ENCODE data around the gene PIGS.

PIGS gene

DNA sequence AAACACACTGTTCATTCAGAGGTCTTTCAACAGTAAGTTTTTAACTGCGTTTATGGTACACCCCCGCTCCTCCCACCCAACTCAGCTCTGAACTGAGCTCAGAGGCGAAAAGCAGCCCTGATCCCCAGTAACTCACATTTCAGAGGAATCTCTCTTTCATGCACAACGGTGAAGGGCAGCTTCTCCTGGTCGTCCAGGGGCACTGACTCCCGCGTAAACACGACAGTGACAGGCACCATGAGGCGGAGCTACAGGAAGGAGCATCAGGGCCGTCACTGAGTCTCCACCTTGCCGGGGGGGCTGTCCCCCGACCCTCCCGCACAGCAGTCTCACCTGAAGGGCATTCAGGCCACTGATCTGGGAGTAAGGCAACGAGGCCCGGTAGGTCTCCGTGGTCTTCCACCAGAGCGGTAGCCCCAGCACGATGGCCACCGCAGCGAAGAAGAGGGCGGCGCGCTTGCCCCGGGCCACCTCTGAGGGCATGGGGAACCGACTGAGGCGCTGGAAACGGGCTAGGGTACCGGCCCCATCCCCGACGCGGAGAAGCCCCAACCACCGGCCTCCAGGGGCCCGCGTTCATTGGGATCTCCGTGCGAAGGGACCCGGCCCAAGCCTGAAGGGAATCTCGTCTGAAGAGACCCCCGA, 486 bp downstream of the PIGS start:
- H3K4me3 ChIP-seq (ENCODE audit: low read depth, low read length), result peak overlapping the region; percentile 92
- no peaks in the 10 kb centered on the region for H3K27me3 ChIP-seq (ENCODE audit: insufficient read depth, low read length)
- H2AFZ ChIP-seq (ENCODE audit: low read length, unreplicated experiment), result peak overlapping the region; percentile 86
- H3K4me1 ChIP-seq (ENCODE audit: control insufficient read depth, insufficient read depth, low read length, unreplicated experiment), result peaks cover 23% of the 10 kb centered on the region
- no peak overlapping the region for H3K27ac ChIP-seq (ENCODE audit: low read depth, low read length)
- H3K79me2 ChIP-seq (ENCODE audit: control insufficient read depth, insufficient read depth, low read length, unreplicated experiment), result peaks cover 8% of the 10 kb centered on the region
- no peaks in the 10 kb centered on the region for H3K36me3 ChIP-seq (ENCODE audit: insufficient read depth, low read length)

DNA sequence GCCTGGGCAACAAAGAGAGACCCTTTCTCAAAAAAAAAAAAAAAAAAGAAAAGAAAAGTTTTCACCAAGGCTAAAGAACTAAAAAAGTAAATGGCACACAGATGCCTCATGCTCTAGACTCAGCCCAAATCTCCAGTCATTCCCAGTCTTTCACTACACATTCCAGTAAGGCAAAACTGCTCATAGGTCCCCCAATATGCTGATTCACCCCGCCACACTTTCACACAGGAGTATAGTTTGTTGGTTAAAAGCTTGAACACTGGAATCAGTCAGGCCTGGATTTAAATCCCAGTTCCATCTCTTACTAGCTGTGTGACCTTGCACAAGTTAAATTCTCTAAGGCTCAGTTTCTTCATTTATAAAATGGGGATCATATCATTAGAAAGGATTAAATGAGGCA, 1.9 kb downstream of the PIGS start:
- H3K36me3 ChIP-seq (ENCODE audit: insufficient read depth, low read length), result no peaks in the 10 kb centered on the region
- no peak overlapping the region for H2AFZ ChIP-seq (ENCODE audit: low read length, unreplicated experiment)
- peaks cover 8% of the 10 kb centered on the region for H3K79me2 ChIP-seq (ENCODE audit: control insufficient read depth, insufficient read depth, low read length, unreplicated experiment)
- peak overlapping the region; percentile 92; the same call in 1 of the 2 replicates for H3K4me3 ChIP-seq (ENCODE audit: low read depth, low read length)
- no peak overlapping the region for H3K27ac ChIP-seq (ENCODE audit: low read depth, low read length)
- H3K27me3 ChIP-seq (ENCODE audit: insufficient read depth, low read length), result no peaks in the 10 kb centered on the region
- peaks cover 23% of the 10 kb centered on the region for H3K4me1 ChIP-seq (ENCODE audit: control insufficient read depth, insufficient read depth, low read length, unreplicated experiment)

- Histone ChIP-seq H3K36me3 (ENCODE audit: insufficient read depth, low read length) (no peaks in the 10 kb centered on the region), H3K79me2 (ENCODE audit: control insufficient read depth, insufficient read depth, low read length, unreplicated experiment) (peaks cover 8% of the 10 kb centered on the region), H2AFZ (ENCODE audit: low read length, unreplicated experiment) (no peak overlapping the region), H3K4me3 (ENCODE audit: low read depth, low read length) (no peak overlapping the region), H3K27ac (ENCODE audit: low read depth, low read length) (no peak overlapping the region), H3K27me3 (ENCODE audit: insufficient read depth, low read length) (no peaks in the 10 kb centered on the region), H3K4me1 (ENCODE audit: control insufficient read depth, insufficient read depth, low read length, unreplicated experiment) (peaks cover 22% of the 10 kb centered on the region)
Measured at GRCh38 chr17:28567604-28568003, 3.7 kb downstream of the PIGS start.

GRCh38 chr17:28563475-28563874, 7.8 kb downstream of the PIGS start:
- Histone ChIP-seq H3K4me3 (ENCODE audit: low read depth, low read length) (no peak overlapping the region), H3K36me3 (ENCODE audit: insufficient read depth, low read length) (no peaks in the 10 kb centered on the region), H2AFZ (ENCODE audit: low read length, unreplicated experiment) (no peak overlapping the region), H3K27ac (ENCODE audit: low read depth, low read length) (no peak overlapping the region), H3K27me3 (ENCODE audit: insufficient read depth, low read length) (no peaks in the 10 kb centered on the region), H3K4me1 (ENCODE audit: control insufficient read depth, insufficient read depth, low read length, unreplicated experiment) (peaks cover 6% of the 10 kb centered on the region), H3K79me2 (ENCODE audit: control insufficient read depth, insufficient read depth, low read length, unreplicated experiment) (no peaks in the 10 kb centered on the region)

- Histone ChIP-seq H3K79me2 (ENCODE audit: control insufficient read depth, insufficient read depth, low read length, unreplicated experiment) (no peaks in the 10 kb centered on the region), H3K4me1 (ENCODE audit: control insufficient read depth, insufficient read depth, low read length, unreplicated experiment) (no peaks in the 10 kb centered on the region), H3K36me3 (ENCODE audit: insufficient read depth, low read length) (peaks cover 6% of the 10 kb centered on the region; the same call in 1 of the 2 replicates), H3K27me3 (ENCODE audit: insufficient read depth, low read length) (no peaks in the 10 kb centered on the region), H3K4me3 (ENCODE audit: low read depth, low read length) (no peak overlapping the region), H3K27ac (ENCODE audit: low read depth, low read length) (no peak overlapping the region), H2AFZ (ENCODE audit: low read length, unreplicated experiment) (no peak overlapping the region)
Measured at GRCh38 chr17:28555022-28555421, 16.3 kb downstream of the PIGS start.

GRCh38 chr17:28554565-28554964, 16.8 kb downstream of the PIGS start:
- H2AFZ ChIP-seq (ENCODE audit: low read length, unreplicated experiment), result no peak overlapping the region
- H3K27ac ChIP-seq (ENCODE audit: low read depth, low read length), result no peak overlapping the region
- no peak overlapping the region for H3K4me3 ChIP-seq (ENCODE audit: low read depth, low read length)
- H3K79me2 ChIP-seq (ENCODE audit: control insufficient read depth, insufficient read depth, low read length, unreplicated experiment), result no peaks in the 10 kb centered on the region
- no peaks in the 10 kb centered on the region for H3K27me3 ChIP-seq (ENCODE audit: insufficient read depth, low read length)
- H3K4me1 ChIP-seq (ENCODE audit: control insufficient read depth, insufficient read depth, low read length, unreplicated experiment), result no peaks in the 10 kb centered on the region
- peaks cover 6% of the 10 kb centered on the region; the same call in 1 of the 2 replicates for H3K36me3 ChIP-seq (ENCODE audit: insufficient read depth, low read length)

- Histone ChIP-seq H3K36me3 (ENCODE audit: insufficient read depth, low read length) (peaks cover 6% of the 10 kb centered on the region; the same call in 1 of the 2 replicates), H3K4me1 (ENCODE audit: control insufficient read depth, insufficient read depth, low read length, unreplicated experiment) (no peaks in the 10 kb centered on the region), H3K4me3 (ENCODE audit: low read depth, low read length) (peak overlapping the region; percentile 92; the same call in 1 of the 2 replicates), H3K27me3 (ENCODE audit: insufficient read depth, low read length) (no peaks in the 10 kb centered on the region), H2AFZ (ENCODE audit: low read length, unreplicated experiment) (no peak overlapping the region), H3K79me2 (ENCODE audit: control insufficient read depth, insufficient read depth, low read length, unreplicated experiment) (no peaks in the 10 kb centered on the region), H3K27ac (ENCODE audit: low read depth, low read length) (no peak overlapping the region)
Measured at GRCh38 chr17:28553000-28553505, 18.3 kb downstream of the PIGS start.

DNA sequence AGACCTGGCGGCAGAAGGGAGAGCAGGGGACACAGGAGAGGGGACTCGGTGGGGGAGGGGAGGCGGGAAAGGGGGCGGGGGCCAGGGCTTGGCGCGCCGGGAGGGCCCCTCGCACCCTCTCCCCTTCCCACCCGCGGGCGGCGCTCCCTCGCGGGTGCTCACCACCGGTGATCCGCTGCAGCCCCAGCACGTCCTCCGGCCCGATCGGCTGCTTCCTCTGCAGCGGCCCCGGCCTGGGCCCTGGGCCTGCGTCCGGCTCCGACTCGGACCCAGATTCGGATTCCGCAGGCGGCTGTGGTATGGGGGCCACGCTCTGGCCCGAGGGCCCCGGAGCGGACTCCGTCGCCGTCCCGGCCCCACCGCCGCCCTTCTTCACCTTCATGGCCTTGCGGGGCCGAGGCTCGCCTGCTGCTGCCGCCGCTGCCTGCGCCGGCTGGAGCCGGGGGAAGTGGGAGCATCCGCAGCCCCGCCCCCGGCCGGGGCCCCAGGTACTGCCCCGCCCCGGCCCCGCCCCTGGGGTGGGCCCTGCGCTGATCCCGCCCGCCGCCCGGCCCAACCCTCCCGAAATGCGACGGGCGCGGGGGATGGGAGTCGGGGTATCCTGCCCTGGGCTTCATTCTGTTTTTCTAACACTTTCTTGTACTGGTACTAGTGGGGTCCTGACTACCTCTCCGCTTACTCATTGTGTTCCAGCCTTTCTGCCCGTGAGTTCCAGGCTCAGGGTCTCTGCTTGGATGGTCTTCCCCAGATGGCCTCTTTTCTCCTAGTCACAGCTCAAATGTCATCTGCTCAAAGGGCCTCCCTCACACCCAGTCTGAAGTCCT, 18.9 kb downstream of the PIGS start, which contains the start of gene UNC119:
Gene UNC119 (minus strand): TSS at position 449 of the 824 bp plus-strand sequence. CDS start 67 bp downstream, at position 382.
- Histone ChIP-seq H3K4me3 (ENCODE audit: low read depth, low read length) (peak within 1 kb of the TSS; percentile 92), H3K27me3 (ENCODE audit: insufficient read depth, low read length) (no peaks in the 10 kb centered on the region), H3K27ac (ENCODE audit: low read depth, low read length) (no peak within 1 kb of the TSS), H3K4me1 (ENCODE audit: control insufficient read depth, insufficient read depth, low read length, unreplicated experiment) (no peaks in the 10 kb centered on the region), H3K36me3 (ENCODE audit: insufficient read depth, low read length) (peaks cover 6% of the 10 kb centered on the region; the same call in 1 of the 2 replicates), H3K79me2 (ENCODE audit: control insufficient read depth, insufficient read depth, low read length, unreplicated experiment) (no peaks in the 10 kb centered on the region), H2AFZ (ENCODE audit: low read length, unreplicated experiment) (peak within 1 kb of the TSS; percentile 89)

DNA sequence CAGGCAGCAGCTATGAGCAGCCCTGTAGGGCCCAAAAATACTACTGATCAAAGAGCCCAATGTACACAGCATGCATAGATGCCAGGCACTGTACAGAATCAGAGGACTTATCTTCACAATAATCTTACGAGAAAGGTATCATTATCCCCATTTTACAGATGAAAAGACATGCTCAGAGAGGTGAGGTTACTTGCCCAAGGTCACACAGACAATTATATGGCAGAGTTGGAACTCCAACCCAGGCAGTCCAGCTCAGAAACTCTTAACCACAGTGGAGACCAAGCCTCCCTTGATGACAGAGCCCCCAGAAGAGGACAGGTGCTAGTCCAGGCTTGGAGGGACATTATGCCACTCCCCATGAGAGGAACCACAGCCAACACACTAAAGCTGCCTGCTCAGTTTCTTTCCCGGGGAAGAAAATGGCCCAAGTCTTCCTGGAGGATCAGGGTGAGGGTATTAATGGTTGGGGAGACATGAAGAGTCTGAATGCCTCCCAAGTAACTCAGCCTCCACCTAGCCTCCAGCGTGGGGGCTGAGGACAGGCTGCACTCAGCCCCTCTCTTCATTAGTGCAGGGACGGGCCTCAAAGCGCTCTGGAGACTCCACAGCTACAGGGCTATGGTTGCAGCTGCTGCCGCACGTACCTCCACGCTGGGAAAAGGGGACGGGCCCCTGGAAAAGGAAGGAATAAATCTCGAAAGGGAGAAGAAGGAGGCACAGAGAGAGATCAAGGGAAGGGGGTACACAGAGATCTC, 19.7 kb downstream of the PIGS start:
- H3K36me3 ChIP-seq (ENCODE audit: insufficient read depth, low read length), result peaks cover 6% of the 10 kb centered on the region; the same call in 1 of the 2 replicates
- no peaks in the 10 kb centered on the region for H3K79me2 ChIP-seq (ENCODE audit: control insufficient read depth, insufficient read depth, low read length, unreplicated experiment)
- no peak overlapping the region for H3K27ac ChIP-seq (ENCODE audit: low read depth, low read length)
- peak overlapping the region; percentile 92 for H3K4me3 ChIP-seq (ENCODE audit: low read depth, low read length)
- no peaks in the 10 kb centered on the region for H3K27me3 ChIP-seq (ENCODE audit: insufficient read depth, low read length)
- no peaks in the 10 kb centered on the region for H3K4me1 ChIP-seq (ENCODE audit: control insufficient read depth, insufficient read depth, low read length, unreplicated experiment)
- H2AFZ ChIP-seq (ENCODE audit: low read length, unreplicated experiment), result peak overlapping the region; percentile 89

GRCh38 chr17:28550858-28551257, 20.5 kb downstream of the PIGS start:
- H3K4me1 ChIP-seq (ENCODE audit: control insufficient read depth, insufficient read depth, low read length, unreplicated experiment), result no peaks in the 10 kb centered on the region
- H2AFZ ChIP-seq (ENCODE audit: low read length, unreplicated experiment), result no peak overlapping the region
- H3K4me3 ChIP-seq (ENCODE audit: low read depth, low read length), result no peak overlapping the region
- H3K27ac ChIP-seq (ENCODE audit: low read depth, low read length), result no peak overlapping the region
- no peaks in the 10 kb centered on the region for H3K36me3 ChIP-seq (ENCODE audit: insufficient read depth, low read length)
- no peaks in the 10 kb centered on the region for H3K27me3 ChIP-seq (ENCODE audit: insufficient read depth, low read length)
- no peaks in the 10 kb centered on the region for H3K79me2 ChIP-seq (ENCODE audit: control insufficient read depth, insufficient read depth, low read length, unreplicated experiment)

Measured in ACC112 (cell line).